Measurements from ENCODE around the gene SKIC8.

Gene SKIC8

GRCh38 chr15:78299101-78299930, at the start of gene SKIC8:
Gene SKIC8, minus strand, starts transcription at chr15:78299609. Its CDS starts 3,923 bp downstream, at chr15:78295686.
- 0 out of 2 replicates have a peak, but pooled peaks cover 1% of the 10 kb centered on the region for H3K4me1 ChIP-seq (ENCODE audit: control insufficient read depth, insufficient read depth, low read length)
- no CpG with 5 or more reads among the region's 55 CpGs for WGBS (ENCODE audit: insufficient coverage, insufficient read length)
- H3K27ac ChIP-seq (ENCODE audit: low read length) = no peak within 1 kb of the TSS
- H3K36me3 ChIP-seq (ENCODE audit: control insufficient read depth, insufficient read depth, low read length) = no peaks in the 10 kb centered on the region
- DNase-seq (ENCODE audit: low read depth, low spot score) = peak; percentile 79
- H3K27me3 ChIP-seq (ENCODE audit: control insufficient read depth, insufficient read depth, low read length) = no peaks in the 10 kb centered on the region
- H3K4me3 ChIP-seq (ENCODE audit: low read length) = peak within 1 kb of the TSS; percentile 98
- H3K9me3 ChIP-seq (ENCODE audit: control insufficient read depth, insufficient read depth, low read length) = no peaks in the 10 kb centered on the region

DNA sequence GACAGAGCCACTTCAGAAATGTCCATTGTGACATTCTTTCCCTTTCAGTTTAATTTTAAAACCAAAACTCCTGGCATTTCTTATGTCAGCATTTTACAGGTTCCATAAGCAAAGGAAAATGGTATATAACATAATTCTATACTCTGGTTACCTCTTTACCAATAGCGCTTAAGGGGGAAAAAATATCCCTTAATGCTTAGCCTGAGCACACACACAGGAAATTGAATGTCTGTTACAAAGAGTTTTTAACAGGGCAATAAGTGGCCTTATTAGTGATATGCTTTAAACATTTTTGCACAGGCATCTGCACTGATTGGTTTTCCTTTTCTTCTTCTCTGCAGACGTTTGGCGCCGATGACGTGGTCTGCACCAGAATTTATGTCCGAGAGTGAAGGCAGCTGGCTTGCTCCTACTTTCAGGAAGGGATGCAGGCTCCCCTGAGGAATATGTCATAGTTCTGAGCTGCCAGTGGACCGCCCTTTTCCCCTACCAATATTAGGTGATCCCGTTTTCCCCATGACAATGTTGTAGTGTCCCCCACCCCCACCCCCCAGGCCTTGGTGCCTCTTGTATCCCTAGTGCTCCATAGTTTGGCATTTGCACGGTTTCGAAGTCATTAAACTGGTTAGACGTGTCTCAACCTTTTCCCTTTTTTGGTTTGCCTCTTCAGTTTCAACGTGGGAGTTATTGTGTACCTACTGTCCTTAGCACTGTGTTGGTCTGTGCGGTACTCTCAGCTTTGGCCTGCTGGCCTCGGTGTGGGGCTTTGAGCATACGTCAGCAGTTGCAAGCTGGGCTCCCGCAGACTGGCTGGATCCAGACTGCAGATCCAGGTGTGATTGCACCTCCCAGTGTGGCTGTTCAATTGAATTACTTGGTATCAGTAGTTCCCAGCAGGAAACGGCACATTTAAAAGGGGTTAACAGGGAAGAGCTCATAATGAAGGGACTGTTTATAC, 48.5 kb upstream of the SKIC8 start:
- no peaks in the 10 kb centered on the region for H3K4me1 ChIP-seq (ENCODE audit: control insufficient read depth, insufficient read depth, low read length)
- H3K27me3 ChIP-seq (ENCODE audit: control insufficient read depth, insufficient read depth, low read length) = no peaks in the 10 kb centered on the region
- WGBS (ENCODE audit: insufficient coverage, insufficient read length) = no CpG with 5 or more reads among the region's 17 CpGs
- no peak for DNase-seq (ENCODE audit: low read depth, low spot score)
- H3K4me3 ChIP-seq (ENCODE audit: low read length) = no peak overlapping the region
- H3K36me3 ChIP-seq (ENCODE audit: control insufficient read depth, insufficient read depth, low read length) = peaks cover 21% of the 10 kb centered on the region; the same call in 1 of the 2 replicates
- H3K27ac ChIP-seq (ENCODE audit: low read length) = no peak overlapping the region
- H3K9me3 ChIP-seq (ENCODE audit: control insufficient read depth, insufficient read depth, low read length) = no peaks in the 10 kb centered on the region

DNA sequence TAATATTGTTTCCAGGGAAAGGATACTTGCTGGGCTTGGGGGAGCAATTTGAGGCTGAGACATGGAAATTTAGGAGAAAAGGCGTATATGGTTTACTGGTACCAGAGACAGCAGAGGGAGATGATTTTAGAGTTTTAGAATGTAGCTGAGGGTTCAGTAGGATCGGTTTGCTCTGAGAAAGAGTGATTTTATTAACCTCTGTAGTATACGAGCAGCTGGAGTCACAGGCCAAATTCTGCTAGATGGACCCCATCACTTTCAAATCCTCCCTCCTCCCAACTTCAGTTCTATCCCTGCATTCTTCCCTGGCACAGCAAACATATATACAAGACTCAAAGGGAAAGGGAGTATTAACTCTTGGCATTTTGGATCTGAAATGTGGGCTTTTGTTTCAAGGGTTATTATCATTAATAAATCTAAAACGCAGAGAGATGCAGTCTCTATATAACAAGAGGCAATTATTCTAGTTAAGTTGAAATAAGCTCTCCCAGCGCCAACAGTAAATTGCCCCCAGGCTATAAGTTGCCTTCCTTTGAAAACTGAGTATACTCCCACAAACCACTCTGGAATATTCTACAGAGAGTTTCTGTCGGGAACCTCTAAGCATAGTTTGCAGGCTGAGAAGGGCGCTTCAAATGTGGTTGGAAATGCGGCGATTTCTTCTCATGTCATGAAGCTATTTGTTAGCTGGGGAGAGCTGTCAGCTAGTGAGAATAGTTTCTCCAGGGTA, 46.2 kb upstream of the SKIC8 start:
- Histone ChIP-seq H3K27ac (ENCODE audit: low read length) (no peak overlapping the region), H3K9me3 (ENCODE audit: control insufficient read depth, insufficient read depth, low read length) (no peaks in the 10 kb centered on the region), H3K4me3 (ENCODE audit: low read length) (no peak overlapping the region), H3K36me3 (ENCODE audit: control insufficient read depth, insufficient read depth, low read length) (peaks cover 21% of the 10 kb centered on the region; the same call in 1 of the 2 replicates), H3K27me3 (ENCODE audit: control insufficient read depth, insufficient read depth, low read length) (no peaks in the 10 kb centered on the region; the same call in 1 of the 2 replicates), H3K4me1 (ENCODE audit: control insufficient read depth, insufficient read depth, low read length) (peaks cover 4% of the 10 kb centered on the region; the same call in 1 of the 2 replicates)
- DNase-seq (ENCODE audit: low read depth, low spot score) = no peak
- no CpG with 5 or more reads among the region's 9 CpGs for WGBS (ENCODE audit: insufficient coverage, insufficient read length)

DNA sequence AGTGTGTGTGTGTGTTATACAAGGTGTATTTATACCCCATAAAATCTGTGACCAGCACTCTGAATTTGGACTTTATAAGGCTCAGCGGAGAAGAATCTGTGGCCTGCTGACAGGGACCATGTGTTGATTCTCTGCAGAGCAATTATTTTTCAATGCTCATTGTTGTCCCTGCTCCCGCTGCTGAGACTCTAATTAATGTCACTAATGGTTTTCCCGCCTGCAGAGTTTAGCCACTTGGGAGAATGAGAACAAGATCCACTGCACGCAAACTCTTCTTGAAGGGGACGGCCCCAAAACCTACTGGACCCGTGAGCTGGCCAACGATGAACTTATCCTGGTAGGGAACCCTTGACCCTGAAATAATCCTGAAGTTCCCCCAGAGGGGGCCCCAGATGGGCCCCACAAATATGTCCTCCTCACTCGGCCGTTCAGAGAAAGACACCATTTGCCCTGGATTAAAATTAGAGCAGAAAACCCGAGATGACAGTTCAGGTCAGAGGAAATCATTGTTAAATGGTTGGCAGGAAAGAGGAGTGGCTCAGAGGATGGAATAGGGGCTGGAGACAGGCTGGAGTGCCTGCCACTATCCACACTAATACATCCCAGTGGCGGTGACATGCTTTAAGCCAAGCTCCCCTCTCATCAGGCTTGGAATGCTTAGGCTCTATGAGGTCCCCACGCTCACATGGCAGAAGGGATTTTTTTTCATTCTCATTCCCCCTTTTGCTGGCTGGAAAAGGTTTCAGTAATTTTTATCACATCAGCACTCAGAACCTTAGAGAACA, 44.1 kb upstream of the SKIC8 start:
- WGBS (ENCODE audit: insufficient coverage, insufficient read length) = no CpG with 5 or more reads among the region's 12 CpGs
- Histone ChIP-seq H3K27ac (ENCODE audit: low read length) (no peak overlapping the region), H3K9me3 (ENCODE audit: control insufficient read depth, insufficient read depth, low read length) (no peaks in the 10 kb centered on the region), H3K4me1 (ENCODE audit: control insufficient read depth, insufficient read depth, low read length) (peaks cover 4% of the 10 kb centered on the region; the same call in 1 of the 2 replicates), H3K36me3 (ENCODE audit: control insufficient read depth, insufficient read depth, low read length) (peaks cover 18% of the 10 kb centered on the region; the same call in 1 of the 2 replicates), H3K27me3 (ENCODE audit: control insufficient read depth, insufficient read depth, low read length) (no peaks in the 10 kb centered on the region; the same call in 1 of the 2 replicates), H3K4me3 (ENCODE audit: low read length) (no peak overlapping the region)
- DNase-seq (ENCODE audit: low read depth, low spot score) = no peak

DNA sequence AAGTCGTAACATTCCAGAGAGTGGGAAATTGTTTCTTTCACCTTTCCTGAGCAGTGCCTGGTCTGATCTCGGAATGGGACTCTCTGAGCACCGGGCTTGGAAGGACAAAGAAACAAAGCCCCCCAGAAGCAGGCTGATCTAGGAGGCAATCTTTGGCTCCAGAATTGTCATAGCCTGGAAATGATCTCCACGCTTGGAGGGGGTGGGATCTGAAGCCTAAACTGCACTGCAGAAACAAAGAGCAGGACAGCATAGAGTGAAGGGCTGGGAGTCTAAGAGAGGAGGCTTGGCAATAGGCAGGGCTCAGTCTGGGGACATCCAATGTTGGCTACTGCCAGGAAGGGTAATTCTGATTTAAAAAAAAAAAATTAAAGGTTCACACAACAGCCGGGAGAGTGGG, 42.6 kb upstream of the SKIC8 start:
- WGBS (ENCODE audit: insufficient coverage, insufficient read length) = no CpG with 5 or more reads among the region's 5 CpGs
- H3K27me3 ChIP-seq (ENCODE audit: control insufficient read depth, insufficient read depth, low read length) = no peaks in the 10 kb centered on the region; the same call in 1 of the 2 replicates
- no peak for DNase-seq (ENCODE audit: low read depth, low spot score)
- H3K36me3 ChIP-seq (ENCODE audit: control insufficient read depth, insufficient read depth, low read length) = peaks cover 8% of the 10 kb centered on the region; the same call in 1 of the 2 replicates
- H3K4me3 ChIP-seq (ENCODE audit: low read length) = no peak overlapping the region
- H3K9me3 ChIP-seq (ENCODE audit: control insufficient read depth, insufficient read depth, low read length) = no peaks in the 10 kb centered on the region
- no peak overlapping the region for H3K27ac ChIP-seq (ENCODE audit: low read length)
- H3K4me1 ChIP-seq (ENCODE audit: control insufficient read depth, insufficient read depth, low read length) = peaks cover 4% of the 10 kb centered on the region; the same call in 1 of the 2 replicates

DNA sequence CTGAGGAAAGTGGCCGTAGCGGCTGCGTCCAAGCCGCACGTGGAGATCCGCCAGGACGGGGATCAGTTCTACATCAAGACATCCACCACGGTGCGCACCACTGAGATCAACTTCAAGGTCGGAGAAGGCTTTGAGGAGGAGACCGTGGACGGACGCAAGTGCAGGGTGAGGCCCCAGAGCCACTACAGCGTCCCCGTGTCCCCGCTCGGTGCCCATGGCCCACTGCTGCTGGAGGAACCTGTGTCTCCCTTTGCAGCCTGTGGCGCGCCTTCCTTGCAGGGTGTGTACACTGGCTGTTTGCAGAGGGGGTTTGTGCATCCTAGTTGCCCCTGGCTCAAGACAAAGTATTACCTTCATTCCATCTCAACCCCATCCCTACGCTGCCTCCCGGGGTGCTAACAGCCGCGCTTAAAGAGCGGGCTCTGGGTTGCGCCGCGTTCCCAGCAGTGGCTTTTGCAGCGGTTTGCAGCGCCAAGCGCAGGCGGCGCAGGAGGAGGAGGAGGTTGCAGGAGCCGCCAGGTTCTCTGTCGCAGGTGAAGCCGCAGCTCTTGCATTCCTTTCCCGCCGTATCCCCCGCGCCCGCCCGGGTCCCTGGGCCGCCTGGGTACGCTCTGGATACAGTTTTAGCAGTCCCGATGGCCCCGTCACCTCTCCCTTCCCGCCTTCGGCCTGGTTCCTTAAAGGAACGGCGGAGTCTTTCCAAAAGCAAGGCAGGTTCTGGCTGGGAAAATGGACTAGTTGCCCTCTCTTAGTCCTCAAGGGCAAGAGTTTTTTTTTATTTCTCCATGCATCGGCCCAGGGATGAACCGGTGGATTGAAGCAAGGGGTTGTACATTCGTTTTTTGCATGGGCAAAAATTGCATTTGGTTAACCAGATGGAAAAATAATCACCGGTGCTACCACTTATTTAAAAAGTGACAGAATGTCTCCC, 41.9 kb upstream of the SKIC8 start:
- Histone ChIP-seq H3K4me3 (ENCODE audit: low read length) (peak overlapping the region; percentile 78; the same call in 1 of the 2 replicates), H3K27ac (ENCODE audit: low read length) (no peak overlapping the region), H3K4me1 (ENCODE audit: control insufficient read depth, insufficient read depth, low read length) (peaks cover 4% of the 10 kb centered on the region; the same call in 1 of the 2 replicates), H3K27me3 (ENCODE audit: control insufficient read depth, insufficient read depth, low read length) (no peaks in the 10 kb centered on the region; the same call in 1 of the 2 replicates), H3K9me3 (ENCODE audit: control insufficient read depth, insufficient read depth, low read length) (no peaks in the 10 kb centered on the region), H3K36me3 (ENCODE audit: control insufficient read depth, insufficient read depth, low read length) (peaks cover 7% of the 10 kb centered on the region; the same call in 1 of the 2 replicates)
- no CpG with 5 or more reads among the region's 53 CpGs for WGBS (ENCODE audit: insufficient coverage, insufficient read length)
- DNase-seq (ENCODE audit: low read depth, low spot score) = no peak

DNA sequence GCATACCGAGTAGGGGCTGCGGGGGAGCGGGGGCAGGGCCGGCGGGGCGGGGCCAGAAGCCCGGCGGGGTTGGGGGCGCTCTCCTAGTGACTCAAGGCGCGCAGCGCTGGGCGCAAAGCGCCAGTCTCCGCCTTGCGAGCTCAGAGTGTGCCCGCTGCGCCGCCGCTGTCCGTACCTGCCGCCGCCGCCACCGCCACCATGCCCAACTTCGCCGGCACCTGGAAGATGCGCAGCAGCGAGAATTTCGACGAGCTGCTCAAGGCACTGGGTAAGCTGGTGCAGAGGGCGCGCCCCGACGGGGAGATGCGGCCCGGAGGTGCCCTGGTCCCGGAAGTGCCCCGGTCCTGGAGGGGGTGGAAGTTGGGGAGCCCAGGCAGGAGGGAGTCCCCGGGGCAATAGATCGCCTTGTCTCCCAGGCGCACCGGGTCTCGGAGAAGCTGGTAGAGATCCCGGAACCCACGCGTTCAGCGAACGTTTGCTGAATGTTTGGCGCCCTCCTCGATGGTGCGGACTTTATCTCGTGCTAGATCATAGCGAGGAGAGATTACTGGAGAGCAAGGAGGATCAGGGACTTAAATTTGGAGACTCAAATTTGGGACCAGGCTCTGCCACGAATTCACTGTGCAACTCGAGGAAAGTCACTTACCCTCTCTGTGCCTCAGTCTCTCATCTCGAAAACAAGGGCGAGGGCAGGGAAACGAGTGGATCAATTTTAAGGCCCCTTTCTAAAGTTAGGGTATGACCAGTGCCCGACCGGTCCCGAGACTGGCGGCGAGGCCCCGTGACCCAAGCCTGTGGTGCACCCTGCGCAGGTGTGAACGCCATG, 41.0 kb upstream of the SKIC8 start, which contains the start of gene CRABP1:
Gene CRABP1 (plus strand): TSS at position 123 of the 826 bp plus-strand sequence. CDS start 76 bp downstream, at position 199.
- Histone ChIP-seq H3K27ac (ENCODE audit: low read length) (no peak within 1 kb of the TSS), H3K4me1 (ENCODE audit: control insufficient read depth, insufficient read depth, low read length) (peaks cover 4% of the 10 kb centered on the region; the same call in 1 of the 2 replicates), H3K27me3 (ENCODE audit: control insufficient read depth, insufficient read depth, low read length) (no peaks in the 10 kb centered on the region; the same call in 1 of the 2 replicates), H3K4me3 (ENCODE audit: low read length) (peak within 1 kb of the TSS; percentile 78), H3K36me3 (ENCODE audit: control insufficient read depth, insufficient read depth, low read length) (peaks cover 7% of the 10 kb centered on the region; the same call in 1 of the 2 replicates), H3K9me3 (ENCODE audit: control insufficient read depth, insufficient read depth, low read length) (no peaks in the 10 kb centered on the region)
- DNase-seq (ENCODE audit: low read depth, low spot score) = no peak
- no CpG with 5 or more reads among the region's 67 CpGs for WGBS (ENCODE audit: insufficient coverage, insufficient read length)

GRCh38 chr15:78339559-78339958, 40.1 kb upstream of the SKIC8 start:
- H3K36me3 ChIP-seq (ENCODE audit: control insufficient read depth, insufficient read depth, low read length) = peaks cover 3% of the 10 kb centered on the region; the same call in 1 of the 2 replicates
- no peaks in the 10 kb centered on the region for H3K9me3 ChIP-seq (ENCODE audit: control insufficient read depth, insufficient read depth, low read length)
- H3K4me3 ChIP-seq (ENCODE audit: low read length) = no peak overlapping the region
- H3K4me1 ChIP-seq (ENCODE audit: control insufficient read depth, insufficient read depth, low read length) = peaks cover 4% of the 10 kb centered on the region; the same call in 1 of the 2 replicates
- no peak overlapping the region for H3K27ac ChIP-seq (ENCODE audit: low read length)
- no CpG with 5 or more reads among the region's 17 CpGs for WGBS (ENCODE audit: insufficient coverage, insufficient read length)
- DNase-seq (ENCODE audit: low read depth, low spot score) = no peak
- no peaks in the 10 kb centered on the region; the same call in 1 of the 2 replicates for H3K27me3 ChIP-seq (ENCODE audit: control insufficient read depth, insufficient read depth, low read length)

Data from iPS DF 6.9 (cell line).